Measurements from ENCODE around the gene TXNIP. TPM values are rescaled to one million over a fixed set of nuclear protein-coding genes. Genes with fewer than 3 reads are reported as not detected.

TXNIP gene
- polyA plus RNA-seq, 4 donors = 387 to 577 (median 451) TPM

GRCh38 chr1:145949219-145949618 lies 47.2 kb downstream of the TXNIP start:
- no peak for DNase-seq (ENCODE audit: low read depth in 4 of 4, low spot score in 2 of 4)

GRCh38 chr1:145947551-145947950 lies 48.8 kb downstream of the TXNIP start:
- no peak for DNase-seq (ENCODE audit: low read depth in 4 of 4, low spot score in 2 of 4)

- DNase-seq (ENCODE audit: low read depth in 4 of 4, low spot score in 2 of 4) = no peak
These were observed 49.8 kb downstream of the TXNIP start for GRCh38 chr1:145946477-145946986.

GRCh38 chr1:145944532-145944931 lies 51.8 kb downstream of the TXNIP start:
- no peak for DNase-seq (ENCODE audit: low read depth in 4 of 4, low spot score in 2 of 4)

- no peak for DNase-seq (ENCODE audit: low read depth in 4 of 4, low spot score in 2 of 4)
These were observed 53.5 kb downstream of the TXNIP start for GRCh38 chr1:145942871-145943270.

Other genes starting within 250 kb of the TXNIP start
- 10 to 100 TPM; 12.4 to 23.6 (median 17.0) TPM for gene RNF115, start 172.5 kb downstream of the TXNIP start, polyA plus RNA-seq (ENCODE audit: insufficient read length in 4 of 4)
- gene POLR3C, start 172.4 kb downstream of the TXNIP start, polyA plus RNA-seq (ENCODE audit: insufficient read length in 4 of 4) = 10 to 100 TPM; 34.9 to 37.3 (median 35.2) TPM
- gene NUDT17, start 150.9 kb downstream of the TXNIP start, polyA plus RNA-seq (ENCODE audit: insufficient read length in 4 of 4) = 1 to 10 TPM; 6.4 to 9.1 (median 7.3) TPM
- gene PIAS3, start 137.5 kb downstream of the TXNIP start, polyA plus RNA-seq (ENCODE audit: insufficient read length in 4 of 4) = 10 to 100 TPM; 40.2 to 68.7 (median 53.5) TPM
- 1 to 10 TPM; 2.1 to 3.4 (median 2.4) TPM for gene ANKRD35, start 110.7 kb downstream of the TXNIP start, polyA plus RNA-seq (ENCODE audit: insufficient read length in 4 of 4)
- 1 to 10 TPM in 2 of 4 donors, under 1 TPM in 2; 0.51 to 1.9 (median 1.3) TPM for gene ITGA10, start 86.5 kb downstream of the TXNIP start, polyA plus RNA-seq (ENCODE audit: insufficient read length in 4 of 4)
- gene PEX11B, start 77.9 kb downstream of the TXNIP start, polyA plus RNA-seq (ENCODE audit: insufficient read length in 4 of 4) = 10 to 100 TPM; 49.6 to 65.3 (median 57.8) TPM
- gene RBM8A, start 69.1 kb downstream of the TXNIP start, polyA plus RNA-seq (ENCODE audit: insufficient read length in 4 of 4) = 100 to 1,000 TPM; 183 to 214 (median 202) TPM
- 10 to 100 TPM; 23.9 to 28.0 (median 25.3) TPM for gene LIX1L, start 38.6 kb downstream of the TXNIP start, polyA plus RNA-seq (ENCODE audit: insufficient read length in 4 of 4)
- under 1 TPM; 0.65 to 0.88 (median 0.72) TPM for gene ANKRD34A, start 32.0 kb downstream of the TXNIP start, polyA plus RNA-seq (ENCODE audit: insufficient read length in 4 of 4)
- 10 to 100 TPM; 32.0 to 42.2 (median 33.9) TPM for gene POLR3GL, start 31.9 kb downstream of the TXNIP start, polyA plus RNA-seq (ENCODE audit: insufficient read length in 4 of 4)
- under 1 TPM in 2 of 4 donors, not detected in 2; 0.19 to 0.88 TPM for gene HJV, start 25.2 kb upstream of the TXNIP start, polyA plus RNA-seq (ENCODE audit: insufficient read length in 4 of 4)
- 1 to 10 TPM; 1.7 to 4.4 (median 3.0) TPM for gene NBPF10, start 148.2 kb upstream of the TXNIP start, polyA plus RNA-seq (ENCODE audit: insufficient read length in 4 of 4)
- 10 to 100 TPM; 38.0 to 68.3 (median 50.1) TPM for gene NOTCH2NLA, start 232.4 kb upstream of the TXNIP start, polyA plus RNA-seq (ENCODE audit: insufficient read length in 4 of 4)